Spleen (tissue), 7 donors: ENCODE measurements around the gene UTP11.

Experiments used
- CTCF ChIP-seq, 11 experiments: fragments of 200-600 bp in 7 of 11; fragments of 450-650 bp in 4 of 11; sonication (generic) in 4 of 11; IDR thresholded peaks in 8 of 11; conservative IDR thresholded peaks in 3 of 11; 1 replicate in 7 of 11; 2 replicates in 4 of 11; pipeline versions ENCODE4 v1.4.0 to v1.8.0; 2016 to 2021; ENCODE audit warnings: antibody characterized with exemption in 11 of 11, inconsistent platforms in 4 of 11, mild to moderate bottlenecking in 1 of 11
- POLR2A ChIP-seq, 3 donors: fragments of 450-650 bp; IDR thresholded peaks; one replicate each; pipeline ENCODE4 v1.5.1; 2017; ENCODE audit warnings: antibody characterized with exemption in 3 of 3, mild to moderate bottlenecking in 1 of 3
- POLR2AphosphoS5 ChIP-seq, 3 donors: sonication (generic); formaldehyde crosslinking; IDR thresholded peaks; one replicate each; pipeline ENCODE4 v1.5.1; 2017; ENCODE audit warnings: antibody characterized with exemption in 3 of 3
- donor health status: DM: no; HTN: no; CAD: no; lungs with moderate emphysema.
- donor health status: DM: no; HTN: no; CAD: no.
- donor health status: DM: no; HTN: no; CAD: no.

GRCh38 chr1:38038861-38039260, 26.3 kb downstream of the UTP11 start:
- TF ChIP-seq POLR2A (IDR thresholded peaks at IDR 0.05) (no peak), CTCF (IDR thresholded peaks at IDR 0.05 in 8 of 11, conservative IDR thresholded peaks at IDR 0.05 in 3 of 11) (no peak), POLR2AphosphoS5 (IDR thresholded peaks at IDR 0.05) (no peak)
